ENCODE data around the gene GFRA1.

Gene GFRA1

GRCh38 chr10:116216676-116217075, 56.3 kb downstream of the GFRA1 start:
- no peak for TF ChIP-seq CTCF (IDR thresholded peaks at IDR 0.05; ENCODE audit: control insufficient read depth, insufficient read depth, low read depth, low read length, missing control alignments)
- DNase-seq (ENCODE audit: low read depth): no peak
- no peak overlapping the region for H3K4me3 ChIP-seq (ENCODE audit: control insufficient read depth, low read depth, low read length)

- no peak for TF ChIP-seq CTCF (IDR thresholded peaks at IDR 0.05; ENCODE audit: control insufficient read depth, insufficient read depth, low read depth, low read length, missing control alignments)
- DNase-seq (ENCODE audit: low read depth): no peak
- no peak overlapping the region for H3K4me3 ChIP-seq (ENCODE audit: control insufficient read depth, low read depth, low read length)
These were observed 57.4 kb downstream of the GFRA1 start for GRCh38 chr10:116215651-116216050.

GRCh38 chr10:116211682-116212081, 61.3 kb downstream of the GFRA1 start:
- H3K4me3 ChIP-seq (ENCODE audit: control insufficient read depth, low read depth, low read length): no peak overlapping the region
- TF ChIP-seq CTCF (IDR thresholded peaks at IDR 0.05; ENCODE audit: control insufficient read depth, insufficient read depth, low read depth, low read length, missing control alignments): no peak
- peak; percentile 53 for DNase-seq (ENCODE audit: low read depth)

- no peak for DNase-seq (ENCODE audit: low read depth)
- no peak overlapping the region for H3K4me3 ChIP-seq (ENCODE audit: control insufficient read depth, low read depth, low read length)
- no peak for TF ChIP-seq CTCF (IDR thresholded peaks at IDR 0.05; ENCODE audit: control insufficient read depth, insufficient read depth, low read depth, low read length, missing control alignments)
These were observed 62.2 kb downstream of the GFRA1 start for GRCh38 chr10:116210588-116211346.

GRCh38 chr10:116209781-116210180, 63.2 kb downstream of the GFRA1 start:
- H3K4me3 ChIP-seq (ENCODE audit: control insufficient read depth, low read depth, low read length): no peak overlapping the region
- DNase-seq (ENCODE audit: low read depth): no peak
- no peak for TF ChIP-seq CTCF (IDR thresholded peaks at IDR 0.05; ENCODE audit: control insufficient read depth, insufficient read depth, low read depth, low read length, missing control alignments)

- no peak for TF ChIP-seq CTCF (IDR thresholded peaks at IDR 0.05; ENCODE audit: control insufficient read depth, insufficient read depth, low read depth, low read length, missing control alignments)
These were observed 63.9 kb downstream of the GFRA1 start for GRCh38 chr10:116208956-116209567.

More at GRCh38 chr10:116208956-116209567, 63.9 kb downstream of the GFRA1 start:
- DNase-seq (ENCODE audit: low read depth): no peak
- no peak overlapping the region for H3K4me3 ChIP-seq (ENCODE audit: control insufficient read depth, low read depth, low read length)
